Activated CD4-positive, alpha-beta memory T cell treated with anti-CD3 and anti-CD28 coated beads for 36 hours (primary cell): Measurements from ENCODE around the gene DNAL1. TPM values are rescaled to one million over a fixed set of nuclear protein-coding genes. Genes with fewer than 3 reads are reported as not detected.
A peak's percentile ranks its signal among the peaks of the same experiment; 100 is the strongest.
"Not testable (repeated sequence)": the region's sequence is repeated elsewhere in the genome, so short reads cannot be mapped to it uniquely, and the experiment has no call there.

ENCODE experiments used
- CTCF ChIA-PET: fragments of 350-600 bp; sonication (Branson Sonifier 250); formaldehyde crosslinking; loops from one replicate; lab custom pipeline; 2021; ENCODE audit warnings: antibody characterized with exemption, inconsistent platforms; lab: Charles Lee
- POLR2A ChIA-PET: fragments of 350-600 bp; sonication (Branson Sonifier 250); formaldehyde crosslinking; loops from one replicate; lab custom pipeline; 2021; ENCODE audit warnings: antibody characterized with exemption; lab: Charles Lee
- DNase-seq: peaks from one replicate; pipeline ENCODE4 v3.0.0-alpha.2; 2020
- H3K27ac Mint-ChIP-seq: one replicate; pipeline ENCODE4 v1.8.0; 2021; ENCODE audit warnings: mixed read lengths
- H3K27me3 Mint-ChIP-seq: one replicate; pipeline ENCODE4 v1.8.0; 2021; ENCODE audit warnings: mixed read lengths
- H3K36me3 Mint-ChIP-seq: one replicate; pipeline ENCODE4 v1.8.0; 2021; ENCODE audit warnings: mixed read lengths
- H3K4me1 Mint-ChIP-seq: one replicate; pipeline ENCODE4 v1.8.0; 2021; ENCODE audit warnings: low read depth, mixed read lengths
- H3K4me3 Mint-ChIP-seq: one replicate; pipeline ENCODE4 v1.8.0; 2021; ENCODE audit warnings: mild to moderate bottlenecking, mixed read lengths
- H3K9me3 Mint-ChIP-seq: one replicate; pipeline ENCODE4 v1.8.0; 2021; ENCODE audit warnings: mixed read lengths
- intact Hi-C: fragments of 100-400 bp; cut with micrococcal nuclease; formaldehyde crosslinking; loops from one replicate; pipeline ENCODE4 v1.15.1; 2023
- total RNA-seq, 2 experiments: library from RNA; stranded (reverse); gene quantifications; one replicate each; pipeline ENCODE4 v1.2.3, GENCODE V29; 2021

The DNAL1 gene
- total RNA-seq, 2 experiments from 2014 or later = 4.1 to 6.2 TPM

DNA sequence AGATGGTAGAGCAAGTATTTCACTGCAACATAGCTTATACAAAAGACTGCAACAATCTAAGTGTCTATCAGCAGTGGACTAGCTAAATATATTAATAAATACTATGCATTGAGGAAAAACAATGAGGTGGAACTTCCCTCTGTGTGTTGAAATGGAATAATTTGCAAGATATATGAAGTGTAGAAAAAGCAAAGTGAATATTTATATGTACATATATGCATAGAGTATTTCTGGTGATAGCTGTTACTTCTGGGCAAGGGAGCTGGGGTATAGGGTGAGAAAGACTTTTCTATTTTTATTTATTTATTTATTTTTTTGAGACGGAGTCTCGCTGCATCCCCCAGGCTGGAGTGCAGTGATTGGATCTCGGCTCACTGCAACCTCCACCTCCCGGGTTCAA, 33.9 kb downstream of the DNAL1 start:
- H3K36me3 Mint-ChIP-seq = no peaks in the 10 kb centered on the region
- no peak overlapping the region for H3K4me3 Mint-ChIP-seq
- DNase-seq = no peak
- intact Hi-C loops = no loop called here
- no peak overlapping the region for H3K27ac Mint-ChIP-seq
- H3K27me3 Mint-ChIP-seq = no peaks in the 10 kb centered on the region
- H3K4me1 Mint-ChIP-seq = no peaks in the 10 kb centered on the region
- POLR2A ChIA-PET = no interaction called here
- CTCF ChIA-PET = interaction anchor here (0.6 kb wide), 1 partner anchor 195 kb away, joined by 3 read pairs; no protein-coding TSS in a partner anchor
- no peaks in the 10 kb centered on the region for H3K9me3 Mint-ChIP-seq

GRCh38 chr14:73680821-73681220, 36.0 kb downstream of the DNAL1 start:
- no peaks in the 10 kb centered on the region for H3K27me3 Mint-ChIP-seq
- no peak for DNase-seq
- CTCF ChIA-PET = no interaction called here
- H3K4me3 Mint-ChIP-seq = no peak overlapping the region
- H3K9me3 Mint-ChIP-seq = no peaks in the 10 kb centered on the region
- H3K36me3 Mint-ChIP-seq = no peaks in the 10 kb centered on the region
- intact Hi-C loops = no loop called here
- H3K27ac Mint-ChIP-seq = no peak overlapping the region
- POLR2A ChIA-PET = no interaction called here
- H3K4me1 Mint-ChIP-seq = no peaks in the 10 kb centered on the region

DNA sequence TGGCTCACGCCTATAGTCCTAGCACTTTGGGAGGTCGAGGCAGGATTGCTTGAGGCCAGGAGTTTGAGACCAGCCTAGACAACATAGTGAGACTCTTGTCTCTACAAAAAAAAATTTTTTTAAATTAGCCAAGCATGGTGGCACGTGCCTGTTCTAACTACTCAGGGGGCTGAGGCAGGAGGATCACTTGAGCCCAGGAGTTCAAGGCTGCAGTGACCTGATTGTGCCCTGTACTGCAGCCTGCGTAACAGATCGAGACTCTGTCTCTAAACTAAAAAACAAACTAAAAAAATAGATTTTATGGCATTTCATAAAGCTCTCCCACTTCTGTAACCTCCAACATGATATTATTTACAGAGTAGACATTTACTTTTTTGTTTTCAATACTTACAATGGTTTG, 39.8 kb downstream of the DNAL1 start:
- no peak overlapping the region for H3K4me3 Mint-ChIP-seq
- no peaks in the 10 kb centered on the region for H3K27me3 Mint-ChIP-seq
- CTCF ChIA-PET = no interaction called here
- no peak for DNase-seq
- peaks cover 2% of the 10 kb centered on the region for H3K36me3 Mint-ChIP-seq
- POLR2A ChIA-PET = no interaction called here
- intact Hi-C loops = no loop called here
- no peak overlapping the region for H3K27ac Mint-ChIP-seq
- H3K4me1 Mint-ChIP-seq = no peaks in the 10 kb centered on the region
- H3K9me3 Mint-ChIP-seq = no peaks in the 10 kb centered on the region

DNA sequence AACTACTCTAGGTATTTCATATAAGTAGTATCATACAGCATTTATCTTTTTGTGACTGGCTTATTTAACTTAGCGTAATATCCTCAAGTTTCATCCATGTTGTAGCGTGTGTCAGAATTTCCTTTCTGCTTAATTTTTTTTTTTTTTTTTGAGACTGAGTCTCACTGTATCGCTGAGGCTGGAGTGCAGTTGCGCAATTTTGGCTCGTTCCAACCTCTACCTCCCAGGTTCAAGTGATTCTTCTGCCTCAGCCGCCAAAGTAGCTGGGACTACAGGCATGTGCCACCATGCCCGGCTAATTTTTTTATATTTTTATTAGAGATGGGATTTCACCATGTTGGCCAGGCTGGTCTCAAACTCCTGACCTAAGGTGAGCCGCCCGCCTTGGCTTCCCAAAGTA, 40.5 kb downstream of the DNAL1 start:
- no peak overlapping the region for H3K27ac Mint-ChIP-seq
- H3K4me1 Mint-ChIP-seq = no peaks in the 10 kb centered on the region
- H3K27me3 Mint-ChIP-seq = no peaks in the 10 kb centered on the region
- intact Hi-C loops = no loop called here
- POLR2A ChIA-PET = no interaction called here
- DNase-seq = no peak
- H3K36me3 Mint-ChIP-seq = peaks cover 2% of the 10 kb centered on the region
- no peaks in the 10 kb centered on the region for H3K9me3 Mint-ChIP-seq
- no peak overlapping the region for H3K4me3 Mint-ChIP-seq
- CTCF ChIA-PET = interaction anchor here (0.7 kb wide), 1 partner anchor 165 kb away, joined by 5 read pairs; no protein-coding TSS in a partner anchor

- Mint-ChIP-seq H3K27ac (no peak overlapping the region), H3K27me3 (no peaks in the 10 kb centered on the region), H3K4me1 (no peaks in the 10 kb centered on the region), H3K36me3 (peaks cover 2% of the 10 kb centered on the region), H3K4me3 (no peak overlapping the region), H3K9me3 (no peaks in the 10 kb centered on the region)
- ChIA-PET POLR2A (no interaction called here), CTCF (no interaction called here)
- intact Hi-C loops = no loop called here
- no peak for DNase-seq
These were observed 42.1 kb downstream of the DNAL1 start for GRCh38 chr14:73686901-73687300.

- H3K4me3 Mint-ChIP-seq = no peak overlapping the region
- POLR2A ChIA-PET = no interaction called here
These were observed 49.3 kb downstream of the DNAL1 start for GRCh38 chr14:73694083-73694482.

GRCh38 chr14:73695082-73695481, 50.3 kb downstream of the DNAL1 start:
- no peak for DNase-seq
- Mint-ChIP-seq H3K4me3 (no peak overlapping the region), H3K27me3 (no peaks in the 10 kb centered on the region), H3K27ac (no peak overlapping the region), H3K36me3 (peaks cover 1% of the 10 kb centered on the region), H3K4me1 (peaks cover 28% of the 10 kb centered on the region), H3K9me3 (no peaks in the 10 kb centered on the region)
- intact Hi-C loops = no loop called here
- CTCF ChIA-PET = no interaction called here
- POLR2A ChIA-PET = interaction anchor here (0.6 kb wide), 1 partner anchor 188 kb away, joined by 4 read pairs; no protein-coding TSS in a partner anchor

More at GRCh38 chr14:73694083-73694482, 49.3 kb downstream of the DNAL1 start:
- Mint-ChIP-seq H3K4me1 (peaks cover 25% of the 10 kb centered on the region), H3K27ac (no peak overlapping the region), H3K9me3 (no peaks in the 10 kb centered on the region), H3K27me3 (no peaks in the 10 kb centered on the region), H3K36me3 (peaks cover 4% of the 10 kb centered on the region)
- CTCF ChIA-PET = no interaction called here
- intact Hi-C loops = no loop called here
- DNase-seq = no peak

DNA sequence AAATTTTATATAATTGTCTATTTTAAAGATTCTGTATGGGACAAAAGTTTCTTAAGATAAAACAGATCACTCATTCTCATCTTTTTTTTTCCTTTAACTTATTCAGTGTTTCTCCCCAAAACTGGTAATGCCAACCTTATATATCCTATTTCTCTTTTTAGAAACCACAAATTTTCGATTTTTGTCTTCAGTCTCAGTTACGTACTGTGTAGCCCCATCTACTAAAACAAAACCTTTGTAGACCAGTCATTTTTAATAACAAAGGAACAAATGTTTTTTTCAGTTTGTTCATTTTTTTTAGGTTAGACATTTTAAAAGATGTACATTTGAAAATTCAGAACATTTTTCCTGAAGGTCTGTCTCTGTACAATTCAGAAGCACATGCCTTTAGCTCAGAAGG, 51.2 kb downstream of the DNAL1 start:
- ChIA-PET POLR2A (interaction anchor here (2.0 kb wide), 1 partner anchor 17 kb away, joined by 9 read pairs; no protein-coding TSS in a partner anchor), CTCF (no interaction called here)
- no peaks in the 10 kb centered on the region for H3K27me3 Mint-ChIP-seq
- peaks cover 35% of the 10 kb centered on the region for H3K4me1 Mint-ChIP-seq
- no peak for DNase-seq
- intact Hi-C loops = loop anchor here (1.0 to 2.0 kb wide), 5 partner anchors 16 to 389 kb away; partner anchors contain the start of genes ALDH6A1 and LIN52
- H3K27ac Mint-ChIP-seq = peak overlapping the region; percentile 86
- H3K36me3 Mint-ChIP-seq = peaks cover 1% of the 10 kb centered on the region
- peak overlapping the region; percentile 55 for H3K4me3 Mint-ChIP-seq
- H3K9me3 Mint-ChIP-seq = no peaks in the 10 kb centered on the region

- intact Hi-C loops = loop anchor here (1.0 to 2.0 kb wide), 5 partner anchors 16 to 388 kb away; partner anchors contain the start of genes ALDH6A1 and LIN52
- ChIA-PET CTCF (interaction anchor here (0.6 to 1.1 kb wide), 3 partner anchors 31 to 91 kb away, joined by 3 read pairs; no protein-coding TSS in a partner anchor), POLR2A (interaction anchor here (2.0 kb wide), 1 partner anchor 16 kb away, joined by 9 read pairs; no protein-coding TSS in a partner anchor)
- H3K4me1 Mint-ChIP-seq = peaks cover 38% of the 10 kb centered on the region
- peak overlapping the region; percentile 55 for H3K4me3 Mint-ChIP-seq
- no peaks in the 10 kb centered on the region for H3K27me3 Mint-ChIP-seq
- DNase-seq = no peak
- H3K27ac Mint-ChIP-seq = peak overlapping the region; percentile 86
- no peaks in the 10 kb centered on the region for H3K9me3 Mint-ChIP-seq
- peaks cover 1% of the 10 kb centered on the region for H3K36me3 Mint-ChIP-seq
These were observed 51.9 kb downstream of the DNAL1 start for GRCh38 chr14:73696466-73697400.

DNA sequence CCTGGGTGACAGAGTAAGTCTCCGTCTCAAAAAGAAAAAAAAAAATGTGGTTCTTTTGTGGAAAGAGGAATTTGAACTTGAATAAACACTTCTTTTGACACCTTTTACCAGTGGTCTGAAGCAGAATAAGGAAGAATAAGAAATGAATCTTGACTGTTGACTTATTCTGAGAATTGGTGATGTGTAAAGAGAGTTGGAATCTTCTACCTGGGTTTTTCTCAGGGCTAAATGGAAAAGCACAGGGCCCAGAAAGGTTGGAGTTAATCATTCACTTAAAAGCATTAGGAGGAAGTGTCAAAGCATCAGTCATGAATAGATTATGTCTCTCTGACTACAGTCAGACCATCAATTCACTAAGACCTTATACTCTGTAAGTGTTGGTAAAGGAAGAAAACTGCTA, 55.5 kb downstream of the DNAL1 start:
- intact Hi-C loops = no loop called here
- Mint-ChIP-seq H3K27ac (no peak overlapping the region), H3K36me3 (no peaks in the 10 kb centered on the region), H3K4me3 (no peak overlapping the region), H3K4me1 (peaks cover 38% of the 10 kb centered on the region), H3K27me3 (no peaks in the 10 kb centered on the region), H3K9me3 (no peaks in the 10 kb centered on the region)
- CTCF ChIA-PET = no interaction called here
- no peak for DNase-seq
- POLR2A ChIA-PET = no interaction called here

- H3K27me3 Mint-ChIP-seq, DNase-seq, H3K27ac Mint-ChIP-seq, CTCF ChIA-PET, H3K36me3 Mint-ChIP-seq, intact Hi-C loops, H3K9me3 Mint-ChIP-seq, POLR2A ChIA-PET, H3K4me1 Mint-ChIP-seq, H3K4me3 Mint-ChIP-seq: not testable (repeated sequence)
These were observed 63.3 kb downstream of the DNAL1 start for GRCh38 chr14:73708076-73708475.

- H3K4me3 Mint-ChIP-seq = no peak overlapping the region
- H3K27ac Mint-ChIP-seq = no peak overlapping the region
- DNase-seq = no peak
- ChIA-PET POLR2A (interaction anchor here (0.8 kb wide), 1 partner anchor 64 kb away, joined by 6 read pairs; no protein-coding TSS in a partner anchor), CTCF (no interaction called here)
- no peaks in the 10 kb centered on the region for H3K9me3 Mint-ChIP-seq
- no peaks in the 10 kb centered on the region for H3K27me3 Mint-ChIP-seq
- intact Hi-C loops = loop anchor here (5.0 to 10.0 kb wide), 2 partner anchors 48 to 335 kb away; no protein-coding TSS in a partner anchor
- peaks cover 11% of the 10 kb centered on the region for H3K36me3 Mint-ChIP-seq
- H3K4me1 Mint-ChIP-seq = peaks cover 13% of the 10 kb centered on the region
These were observed 65.2 kb downstream of the DNAL1 start for GRCh38 chr14:73709904-73710469.
